HG03135 (cell line): ENCODE data around the gene OR8J3.
"Not testable (repeated sequence)": the region's sequence is repeated elsewhere in the genome, so short reads cannot be mapped to it uniquely, and the experiment has no call there.

Experiments used
- ATAC-seq: cut with Tn5 transposase; IDR thresholded peaks from one replicate; pipeline ENCODE4 v1.9.1; 2021; ENCODE audit warnings: mild to moderate bottlenecking, moderate library complexity; ENCODE audit not compliant: unreplicated experiment

The OR8J3 gene, protein sequence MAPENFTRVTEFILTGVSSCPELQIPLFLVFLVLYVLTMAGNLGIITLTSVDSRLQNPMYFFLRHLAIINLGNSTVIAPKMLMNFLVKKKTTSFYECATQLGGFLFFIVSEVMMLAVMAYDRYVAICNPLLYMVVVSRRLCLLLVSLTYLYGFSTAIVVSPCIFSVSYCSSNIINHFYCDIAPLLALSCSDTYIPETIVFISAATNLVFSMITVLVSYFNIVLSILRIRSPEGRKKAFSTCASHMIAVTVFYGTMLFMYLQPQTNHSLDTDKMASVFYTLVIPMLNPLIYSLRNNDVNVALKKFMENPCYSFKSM

DNA sequence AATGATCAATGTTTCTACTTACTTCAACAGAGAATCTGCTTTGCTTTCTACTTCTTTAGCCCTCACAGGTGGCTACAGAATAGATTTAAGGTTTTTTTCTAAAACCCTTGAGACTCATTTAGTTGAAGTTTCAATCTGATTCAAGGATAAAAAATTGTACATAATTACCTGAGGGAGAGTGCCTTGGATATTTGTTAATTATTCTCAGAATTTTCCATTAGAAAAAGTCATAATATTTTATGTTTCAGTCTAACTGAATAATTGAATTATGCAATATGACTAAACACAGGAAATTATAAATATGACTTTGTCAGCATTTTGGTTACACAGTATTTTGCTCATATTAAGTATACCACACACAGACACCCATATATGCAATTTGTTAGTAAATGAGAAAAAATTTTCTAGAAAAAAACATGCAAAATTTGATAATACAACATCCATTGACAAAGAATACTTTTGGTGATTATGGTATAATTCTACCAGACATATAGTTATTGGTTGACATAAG lies at the start of gene OR8J3:
TSS of gene OR8J3 (minus strand) at position 51 of the 511 bp plus-strand sequence. CDS start 2,483 bp downstream, outside the sequence.
- ATAC-seq: no peak

DNA sequence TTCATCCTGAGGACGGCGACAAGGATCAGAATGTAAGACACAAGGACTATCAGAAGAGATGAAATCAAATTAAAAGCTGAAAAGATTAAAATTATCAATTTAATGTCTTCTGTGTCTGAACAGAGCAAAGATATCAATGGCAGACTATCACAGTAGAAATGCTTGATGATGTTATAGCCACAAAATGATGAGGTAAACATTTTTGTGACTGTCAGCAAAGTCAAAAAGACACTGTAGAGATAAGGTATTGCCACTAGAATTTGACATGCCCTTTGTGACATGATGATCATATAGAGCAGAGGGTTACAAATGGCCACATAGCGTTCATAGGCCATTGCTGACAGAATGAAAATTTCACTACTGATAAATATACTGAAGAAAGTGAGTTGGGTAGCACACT lies 48.6 kb upstream of the OR8J3 start:
- no peak for ATAC-seq

DNA sequence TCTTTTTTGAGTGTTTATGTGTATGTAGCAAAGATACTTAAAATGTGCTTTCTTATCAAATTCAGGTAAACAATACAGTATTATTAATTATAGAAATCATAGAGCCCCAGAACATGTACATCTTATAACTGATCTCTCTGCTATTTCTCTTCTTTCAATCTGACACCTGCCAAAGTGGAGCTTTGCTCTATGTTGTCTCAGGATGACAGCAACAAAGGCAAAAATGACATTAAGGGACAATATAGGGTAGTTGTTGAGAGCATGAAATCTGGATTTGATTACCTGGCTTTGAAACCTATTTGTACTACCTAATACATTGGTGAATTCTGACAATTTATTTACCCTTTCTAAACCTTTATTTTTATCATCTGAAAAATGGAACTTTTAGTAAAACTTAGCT lies 43.5 kb upstream of the OR8J3 start:
- ATAC-seq: no peak

DNA sequence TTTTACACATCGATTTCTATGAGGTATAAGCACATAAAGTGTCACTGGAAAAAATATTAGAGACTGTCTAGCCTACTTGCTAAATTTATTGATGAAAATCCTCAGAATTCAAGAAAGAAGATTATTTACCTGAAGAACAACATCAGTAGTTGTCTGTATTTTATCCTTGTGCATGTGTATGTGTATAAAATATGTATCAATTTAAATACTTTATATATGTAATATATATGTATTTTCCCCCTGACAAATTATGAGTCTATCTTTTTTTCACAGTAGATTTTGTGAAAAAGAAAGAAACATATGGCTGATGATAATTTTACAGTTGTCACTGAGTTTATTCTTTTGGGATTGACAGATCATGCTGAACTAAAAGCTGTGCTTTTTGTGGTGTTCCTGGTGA lies 36.3 kb upstream of the OR8J3 start, which contains the start of gene OR5J2:
TSS of gene OR5J2 (plus strand) at position 301 of the 400 bp plus-strand sequence. CDS start at position 301, 0 bp downstream.
- no peak for ATAC-seq

DNA sequence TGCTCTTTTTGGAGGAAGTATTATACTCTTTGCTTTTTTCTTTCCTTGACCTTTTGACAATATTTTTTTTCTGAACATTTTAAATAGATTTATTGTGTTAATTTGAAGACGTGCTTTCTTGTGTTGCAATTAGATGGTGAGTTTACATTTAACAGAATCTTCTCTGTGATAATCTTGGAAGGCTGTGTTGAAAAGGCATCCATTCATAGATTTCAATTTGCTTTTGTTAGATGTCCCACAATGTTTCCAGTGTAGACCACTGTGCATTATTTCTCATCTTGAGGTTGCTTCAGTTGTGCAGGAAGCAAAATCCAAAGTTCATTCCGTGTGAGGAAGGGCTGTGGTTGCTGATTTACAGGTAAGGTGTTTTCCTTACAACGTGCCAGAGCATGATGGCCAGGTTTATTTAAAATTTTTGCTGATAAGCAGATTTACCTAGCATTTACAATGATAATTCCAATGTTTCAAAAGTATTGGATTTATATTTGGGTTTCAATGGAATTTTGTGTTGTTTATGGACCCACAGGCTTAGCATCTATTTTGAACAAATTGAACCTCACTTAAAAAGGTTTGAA lies 32.3 kb upstream of the OR8J3 start:
- no peak for ATAC-seq

DNA sequence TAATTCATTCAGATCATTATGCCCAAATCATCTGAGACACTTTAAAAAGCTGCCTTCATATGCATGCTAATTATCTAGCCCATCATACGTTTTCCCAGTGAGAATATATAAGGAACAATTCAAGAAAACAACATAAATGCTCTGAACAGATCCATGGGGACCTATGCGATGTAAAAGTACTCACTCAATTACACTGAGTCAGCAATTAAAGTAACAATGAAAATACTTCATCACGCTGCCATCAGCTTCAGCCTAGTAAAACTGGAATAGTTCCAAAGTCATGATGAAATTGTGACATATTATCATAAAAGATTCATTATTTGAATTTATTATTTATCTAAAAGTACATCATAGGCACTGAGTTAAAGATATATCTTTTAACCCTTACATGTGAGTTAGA lies 23.8 kb upstream of the OR8J3 start:
- no peak for ATAC-seq

DNA sequence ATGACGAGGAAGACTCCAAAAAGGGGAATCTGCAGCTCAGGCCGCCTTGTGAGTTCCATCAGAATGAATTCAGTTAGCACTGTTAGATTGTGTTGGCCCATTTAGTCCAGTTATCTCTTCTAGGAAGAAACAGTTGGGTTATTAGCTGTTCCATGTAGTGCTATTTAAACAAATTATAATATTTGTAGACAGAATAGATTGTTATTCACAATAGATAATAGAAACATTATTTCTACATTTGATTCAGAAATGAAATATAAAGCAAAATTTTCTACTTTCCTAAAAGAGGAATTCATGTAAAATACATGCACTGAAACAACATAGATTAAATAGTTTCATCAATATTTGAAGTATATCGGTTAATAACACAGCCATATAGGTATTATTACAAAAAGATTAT lies 20.2 kb upstream of the OR8J3 start, which contains the start of gene OR8K5:
TSS of gene OR8K5 (minus strand) at position 101 of the 400 bp plus-strand sequence. CDS start at position 101, 0 bp downstream.
- no peak for ATAC-seq

DNA sequence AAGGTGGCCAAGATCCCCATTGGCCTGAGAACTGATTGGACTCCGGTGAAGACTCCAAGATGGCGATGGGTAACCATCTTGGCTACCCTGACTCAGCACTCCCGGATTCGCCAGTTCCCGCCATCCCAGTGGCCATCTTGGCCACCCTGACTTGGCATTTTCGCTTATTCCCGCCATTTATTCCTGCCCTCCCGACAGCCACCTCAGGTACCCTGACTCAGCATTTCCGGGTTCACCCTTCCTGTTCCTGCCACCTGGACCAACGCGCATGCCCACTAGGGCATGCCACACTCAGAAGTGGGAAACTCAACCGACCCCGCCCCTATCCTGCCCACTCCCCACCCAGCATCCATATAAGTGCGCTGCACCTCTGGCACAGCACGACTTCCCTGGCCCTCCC lies 12.3 kb upstream of the OR8J3 start:
- ATAC-seq: no peak

DNA sequence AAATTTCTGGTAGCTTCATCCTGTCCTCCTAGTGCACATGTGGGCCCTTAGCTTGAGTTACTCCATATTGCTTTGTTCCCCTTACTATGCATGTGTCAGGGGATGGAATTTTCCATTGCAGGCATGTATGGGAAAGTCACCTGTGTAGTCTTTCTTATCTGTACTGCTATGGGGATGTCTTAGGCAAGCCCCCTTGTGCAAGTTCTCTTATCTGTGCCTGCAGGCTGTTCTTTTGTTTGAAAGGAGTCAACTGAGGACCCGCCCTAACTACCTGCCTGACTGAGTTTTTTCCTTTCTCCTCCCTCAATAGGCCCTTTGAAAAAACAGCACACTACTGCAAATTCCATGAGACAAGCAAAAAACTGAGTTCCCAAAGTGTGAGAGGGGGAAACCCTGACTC lies 11.4 kb upstream of the OR8J3 start:
- no peak for ATAC-seq

DNA sequence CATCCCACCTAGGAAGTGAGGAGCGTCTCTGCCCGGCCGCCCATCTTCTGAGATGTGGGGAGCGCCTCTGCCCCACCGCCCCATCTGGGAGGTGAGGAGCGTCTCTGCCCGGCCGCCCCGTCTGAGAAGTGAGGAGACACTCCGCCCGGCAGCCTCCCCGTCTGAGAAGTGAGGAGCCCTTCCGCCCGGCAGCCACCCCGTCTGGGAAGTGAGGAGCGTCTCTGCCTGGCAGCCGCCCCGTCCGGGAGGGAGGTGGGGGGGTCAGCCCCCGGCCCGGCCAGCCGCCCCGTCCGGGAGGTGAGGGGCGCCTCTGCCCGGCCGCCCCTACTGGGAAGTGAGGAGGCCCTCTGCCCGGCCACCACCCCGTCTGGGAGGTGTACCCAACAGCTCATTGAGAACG lies 3.7 kb upstream of the OR8J3 start:
- not testable (repeated sequence) for ATAC-seq

DNA sequence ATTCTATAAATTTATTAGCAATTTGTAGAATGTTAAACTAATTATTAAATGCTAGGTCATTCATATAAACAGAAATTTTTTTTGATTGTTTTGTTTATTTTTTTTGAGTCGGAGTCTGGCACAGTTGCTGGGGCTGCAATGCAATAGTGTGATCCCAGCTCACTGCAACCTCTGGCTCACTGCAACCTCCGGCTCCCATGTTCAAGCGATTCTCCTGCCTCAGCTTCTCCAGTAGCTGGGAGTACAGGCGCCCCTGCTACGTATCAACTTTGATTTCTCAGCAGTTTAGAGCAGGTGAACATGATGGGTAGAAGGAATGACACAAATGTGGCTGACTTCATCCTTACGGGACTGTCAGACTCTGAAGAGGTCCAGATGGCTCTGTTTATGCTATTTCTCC lies 17.9 kb downstream of the OR8J3 start, which contains the start of gene OR8H3:
TSS of gene OR8H3 (plus strand) at position 301 of the 400 bp plus-strand sequence. CDS start at position 301, 0 bp downstream.
- ATAC-seq: no peak

DNA sequence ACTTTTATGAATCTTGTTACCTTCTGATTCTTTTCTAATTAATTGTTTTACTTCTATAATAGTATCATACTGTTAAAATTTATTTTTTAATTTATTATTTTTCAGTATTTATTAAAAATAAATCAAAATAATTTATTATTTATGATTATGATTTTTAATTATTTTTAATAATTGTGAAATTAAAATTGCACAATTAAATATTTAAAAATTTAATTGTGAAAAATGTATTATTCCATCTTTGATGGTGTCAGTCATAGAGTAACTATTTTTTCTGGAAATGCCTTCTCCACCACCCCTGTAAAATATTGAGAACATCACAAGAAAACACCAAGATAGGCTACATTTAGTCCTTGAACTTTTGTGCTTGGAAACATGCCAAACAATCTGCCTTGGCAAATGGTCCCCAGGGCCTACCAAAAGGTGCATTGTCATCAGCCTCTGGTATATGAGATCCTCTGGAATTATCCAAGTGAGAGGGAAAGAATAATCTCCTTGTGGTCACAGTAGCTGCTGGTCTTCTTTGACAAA lies 36.7 kb downstream of the OR8J3 start, which contains the start of gene OR8H2:
TSS of gene OR8H2 (plus strand) at position 478 of the 528 bp plus-strand sequence. CDS start 1,356 bp downstream, outside the sequence.
- ATAC-seq: no peak

DNA sequence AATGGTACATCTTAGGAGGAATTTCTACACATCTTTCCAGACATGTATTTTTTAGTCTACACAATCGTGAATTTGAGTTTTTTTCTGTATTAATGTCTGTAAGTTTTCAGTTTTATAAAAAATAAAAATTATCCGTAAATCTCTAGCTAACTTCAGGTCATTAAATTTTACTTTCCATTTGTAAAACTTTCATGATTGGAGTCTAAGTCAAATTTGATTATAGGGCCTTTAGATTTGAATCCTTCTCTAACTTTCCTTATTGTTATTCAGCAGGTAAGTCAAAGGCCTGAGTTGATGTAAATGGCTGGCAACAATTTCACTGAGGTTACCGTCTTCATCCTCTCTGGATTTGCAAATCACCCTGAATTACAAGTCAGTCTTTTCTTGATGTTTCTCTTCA lies 47.0 kb downstream of the OR8J3 start, which contains the start of gene OR8I2:
TSS of gene OR8I2 (plus strand) at position 301 of the 400 bp plus-strand sequence. CDS start at position 301, 0 bp downstream.
- no peak for ATAC-seq

DNA sequence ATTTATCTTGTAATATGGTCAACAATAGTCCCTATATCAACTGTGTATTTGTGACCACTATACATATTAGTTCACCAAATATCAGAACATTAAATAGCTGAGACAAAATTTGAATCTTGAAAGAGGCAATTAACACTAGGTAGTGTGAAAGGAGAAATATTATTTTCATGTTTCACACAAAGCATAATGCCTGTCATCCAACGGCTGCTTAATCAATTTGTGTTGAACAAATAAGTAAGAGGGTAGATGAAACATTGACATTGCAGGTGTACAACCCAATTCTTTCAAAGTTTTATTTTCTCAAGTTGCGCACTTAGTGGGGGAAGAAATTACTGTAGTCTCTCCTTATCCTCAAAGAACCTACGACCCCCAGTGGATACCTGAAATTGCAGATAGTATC lies 50.3 kb downstream of the OR8J3 start:
- ATAC-seq: no peak
